GM19025 (cell line): ENCODE measurements around the gene ZBTB24.

Source experiments
- ATAC-seq: cut with Tn5 transposase; IDR thresholded peaks from one replicate; pipeline ENCODE4 v1.9.1; 2021; ENCODE audit warnings: mild to moderate bottlenecking, low read depth, moderate library complexity; ENCODE audit not compliant: unreplicated experiment

The ZBTB24 gene

GRCh38 chr6:109503327-109504224 is 20.6 kb upstream of the ZBTB24 start:
- no peak for ATAC-seq

DNA sequence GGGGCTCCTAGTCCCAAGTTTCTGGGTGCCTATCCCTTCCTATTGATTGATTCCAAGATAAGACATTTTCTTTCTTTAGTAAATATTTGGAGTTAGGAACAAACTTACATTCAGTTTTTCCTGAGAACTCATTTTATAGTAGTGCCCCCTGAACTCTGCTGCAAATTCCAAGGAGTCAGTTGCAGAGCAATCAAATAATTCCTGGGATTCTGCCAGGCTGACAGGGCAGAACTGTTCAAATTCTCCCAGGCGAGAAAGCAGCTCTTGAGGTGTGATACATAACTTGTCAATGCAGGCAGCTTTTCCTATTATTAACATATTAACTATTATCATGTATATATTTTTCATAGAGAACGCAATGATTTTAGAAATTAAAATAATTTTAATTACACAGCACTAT is 15.9 kb upstream of the ZBTB24 start:
- no peak for ATAC-seq

- no peak for ATAC-seq
Measured at GRCh38 chr6:109498052-109498451, 15.0 kb upstream of the ZBTB24 start.

- no peak for ATAC-seq
Measured at GRCh38 chr6:109496036-109496772, 13.2 kb upstream of the ZBTB24 start.

- ATAC-seq = no peak
Measured at GRCh38 chr6:109493865-109494264, 10.8 kb upstream of the ZBTB24 start.

GRCh38 chr6:109491207-109491938 is 8.4 kb upstream of the ZBTB24 start:
- no peak for ATAC-seq

- ATAC-seq = no peak
Measured at GRCh38 chr6:109490713-109491112, 7.7 kb upstream of the ZBTB24 start.

- ATAC-seq = no peak
Measured at GRCh38 chr6:109488001-109488400, 5.0 kb upstream of the ZBTB24 start.

GRCh38 chr6:109486068-109486467 is 3.0 kb upstream of the ZBTB24 start:
- no peak for ATAC-seq

DNA sequence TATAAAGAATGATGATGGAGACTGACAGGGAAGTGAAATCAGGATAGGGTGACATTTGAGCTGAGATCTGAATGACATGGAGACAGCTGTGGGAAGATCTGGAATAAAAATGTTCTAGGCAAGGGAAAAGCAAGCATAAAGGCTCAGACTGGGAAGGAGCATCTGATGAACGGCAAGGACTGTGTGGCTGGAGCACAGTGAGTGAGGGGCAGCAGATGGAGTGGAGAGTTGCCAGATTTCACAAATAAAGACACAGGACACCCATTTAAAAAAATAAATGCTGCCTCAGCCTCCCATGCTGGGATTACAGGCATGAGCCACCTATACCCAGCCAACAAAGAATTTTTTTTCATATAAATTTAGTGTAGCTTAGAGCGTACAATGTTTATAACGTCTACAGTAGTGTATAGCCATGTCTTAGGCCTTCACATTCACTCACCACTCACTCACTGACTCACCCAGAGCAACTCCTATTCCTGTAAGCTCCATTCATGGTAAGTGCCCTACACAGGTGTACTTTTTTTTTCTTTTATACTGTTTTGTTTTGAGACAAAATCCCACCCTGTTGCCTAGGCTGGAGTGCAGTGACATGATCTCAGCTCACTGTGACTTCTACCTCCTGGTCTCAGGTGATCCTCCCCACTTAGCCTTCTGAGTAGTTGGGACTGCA is 2.4 kb upstream of the ZBTB24 start:
- no peak for ATAC-seq

- no peak for ATAC-seq
Measured at GRCh38 chr6:109484122-109484521, 1.1 kb upstream of the ZBTB24 start.

- ATAC-seq = no peak
Measured at GRCh38 chr6:109483735-109484057, 677 bp upstream of the ZBTB24 start.

- ATAC-seq = no peak
Measured at GRCh38 chr6:109480993-109481480, 2.0 kb downstream of the ZBTB24 start.

DNA sequence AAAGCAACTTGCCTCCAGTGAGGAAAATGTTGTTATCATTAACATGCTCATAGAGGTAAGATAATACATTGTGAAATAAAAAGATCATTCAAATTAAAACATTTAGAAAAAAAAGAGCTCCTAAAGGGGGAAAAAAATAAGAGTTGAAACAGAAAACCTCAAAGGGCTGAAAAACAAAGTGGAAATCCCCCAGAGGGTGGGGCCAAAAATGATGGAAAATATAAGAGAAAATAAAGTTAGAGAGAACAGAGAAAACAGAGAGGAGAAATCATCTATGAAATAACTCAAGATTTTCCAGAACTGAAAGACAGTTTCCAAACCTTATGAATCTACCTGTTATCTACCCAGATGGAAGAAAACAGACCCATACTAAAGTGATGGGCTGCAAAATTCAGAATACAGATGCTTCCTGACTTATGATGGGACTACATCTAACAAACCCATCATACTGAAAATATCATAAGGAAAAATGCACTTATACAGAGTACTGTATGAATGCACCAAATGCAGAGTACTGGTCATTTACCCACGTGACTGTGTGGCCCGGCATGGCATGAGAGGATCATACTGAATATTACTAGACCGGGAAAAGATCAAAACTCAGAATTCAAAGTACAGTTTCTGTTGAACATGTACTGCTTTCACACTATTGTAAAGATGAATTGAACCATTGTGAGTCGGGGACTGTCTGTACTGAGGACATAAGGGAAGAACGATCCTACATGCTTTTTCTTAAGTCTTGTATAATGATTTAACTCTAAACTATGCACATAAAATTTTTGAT is 4.0 kb downstream of the ZBTB24 start:
- ATAC-seq = no peak

GRCh38 chr6:109478222-109478805 is 4.7 kb downstream of the ZBTB24 start:
- no peak for ATAC-seq

GRCh38 chr6:109477725-109478124 is 5.3 kb downstream of the ZBTB24 start:
- ATAC-seq = peak; percentile 63

GRCh38 chr6:109477184-109477583 is 5.8 kb downstream of the ZBTB24 start:
- ATAC-seq = no peak

GRCh38 chr6:109475625-109476024 is 7.4 kb downstream of the ZBTB24 start:
- no peak for ATAC-seq

- ATAC-seq = no peak
Measured at GRCh38 chr6:109474995-109475394, 8.0 kb downstream of the ZBTB24 start.
